Fibroblast of skin of abdomen (primary cell): ENCODE results near the gene PRR20C. TPM values are rescaled to one million over a fixed set of nuclear protein-coding genes. Genes with fewer than 3 reads are reported as not detected.
"Not testable (repeated sequence)": the region's sequence is repeated elsewhere in the genome, so short reads cannot be mapped to it uniquely, and the experiment has no call there.

Source experiments
- DNase-seq: peaks from one replicate; pipeline ENCODE4 v3.0.0-alpha.2; 2013
- polyA plus RNA-seq, 2 experiments: library from polyadenylated mRNA; unstranded; fragments of 120-200 nt; gene quantifications; one replicate each; pipeline ENCODE4 v1.2.1, GENCODE V29; 2013; ENCODE audit not compliant: insufficient read length in 2 of 2

Gene PRR20C
- not detected for polyA plus RNA-seq (2013, experiment 1 of 2; ENCODE audit: insufficient read length)
- not detected for polyA plus RNA-seq (2013, experiment 2 of 2; ENCODE audit: insufficient read length)

DNA sequence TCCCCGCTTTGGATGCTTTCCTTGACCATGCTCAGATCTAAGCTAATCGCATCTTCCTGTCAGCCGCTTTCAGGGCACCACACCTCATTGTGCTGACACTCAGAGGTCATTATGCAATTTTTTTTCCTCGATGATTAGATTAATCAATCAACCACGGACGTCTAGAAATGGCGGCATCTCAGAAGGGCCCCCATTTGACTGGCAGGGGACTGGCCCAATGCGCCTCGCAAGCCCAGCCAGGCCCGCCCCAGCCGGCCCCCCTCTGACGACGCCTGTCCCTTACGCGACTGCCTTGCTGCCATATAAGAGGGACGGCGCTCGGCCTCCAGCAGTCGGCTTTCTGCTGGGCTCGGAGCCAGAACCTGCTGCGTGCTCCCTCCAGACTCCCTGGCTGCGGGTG is at the start of gene PRR20C:
Gene PRR20C, plus strand, starts transcription at position 301 of the 400 bp plus-strand sequence. CDS start 387 bp downstream, outside the sequence.
- not testable (repeated sequence) for DNase-seq

DNA sequence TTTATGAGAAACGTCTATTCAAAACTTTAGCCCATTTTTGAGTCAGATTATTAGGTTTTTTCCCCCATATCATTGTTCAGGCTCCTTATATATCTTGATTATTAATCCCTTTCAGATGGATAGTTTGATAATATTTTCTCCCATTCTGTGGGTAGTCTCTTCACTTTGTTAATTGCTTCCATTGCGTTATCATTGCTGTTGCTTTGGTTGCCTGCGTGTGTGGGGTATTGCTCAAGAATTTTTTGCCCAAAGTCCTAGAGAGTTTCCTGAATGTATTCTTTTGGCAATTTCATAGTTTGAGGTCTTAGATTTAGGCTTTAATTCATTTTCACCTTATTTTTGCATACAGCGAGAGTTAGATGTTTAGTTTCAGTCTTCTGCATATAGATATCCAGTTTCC is 38.9 kb upstream of the PRR20C start:
- DNase-seq: no peak

DNA sequence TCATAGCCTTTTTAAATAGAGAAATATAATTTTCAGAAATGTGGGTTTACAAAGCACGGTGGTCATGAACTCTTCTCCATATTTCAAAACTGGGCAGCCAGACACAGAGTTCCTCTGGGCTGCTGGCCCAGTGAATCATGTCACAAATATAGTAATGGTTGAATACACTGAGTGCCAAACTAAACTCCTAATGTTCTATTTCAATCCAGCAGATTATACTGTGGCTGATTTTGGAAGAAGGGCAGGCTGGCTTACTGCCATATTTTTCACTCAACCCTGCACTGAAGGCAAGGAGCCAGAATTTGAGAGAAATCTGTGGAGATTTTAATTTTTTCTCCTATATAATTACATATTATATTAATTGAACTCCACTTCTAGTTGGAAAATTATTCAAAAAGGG is 30.2 kb upstream of the PRR20C start:
- no peak for DNase-seq

DNA sequence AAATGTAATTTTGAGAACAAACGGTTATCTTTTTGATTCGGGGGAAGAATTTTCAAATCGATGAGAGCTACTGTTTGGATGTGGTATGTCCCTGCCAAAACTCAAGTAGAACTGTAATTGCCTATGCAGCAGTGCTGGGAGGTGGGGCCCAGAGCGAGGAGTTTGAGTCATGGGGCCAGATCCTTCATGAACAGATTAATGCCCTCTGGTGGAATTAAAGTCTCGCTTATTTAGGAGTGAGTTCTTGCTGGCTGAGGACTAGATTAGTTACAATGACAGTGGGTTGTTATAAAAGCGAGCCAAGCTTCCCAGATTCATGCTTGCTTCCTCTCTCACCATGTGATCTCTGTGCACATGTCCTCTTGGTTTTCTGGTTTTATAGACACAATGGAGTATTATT is 25.0 kb upstream of the PRR20C start:
- DNase-seq: no peak

DNA sequence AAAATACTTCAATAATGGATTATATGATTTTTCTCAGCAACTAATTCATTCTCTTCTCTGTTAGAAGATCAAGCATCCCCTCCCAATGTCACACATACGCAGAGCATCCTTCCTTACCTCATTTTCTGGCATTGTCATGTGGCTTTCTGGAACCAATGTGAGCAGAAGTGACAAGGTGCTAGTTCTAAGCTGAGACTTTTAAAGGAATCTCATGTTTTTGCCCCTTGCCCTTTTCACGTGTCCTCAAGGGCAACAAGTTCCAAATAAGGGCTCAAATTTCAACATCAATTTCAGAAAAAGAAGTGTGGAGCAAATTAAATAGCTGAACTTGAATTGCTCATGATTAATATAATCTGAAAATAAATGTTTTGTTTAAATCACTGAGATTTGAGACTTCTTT is 17.8 kb upstream of the PRR20C start:
- DNase-seq: no peak

DNA sequence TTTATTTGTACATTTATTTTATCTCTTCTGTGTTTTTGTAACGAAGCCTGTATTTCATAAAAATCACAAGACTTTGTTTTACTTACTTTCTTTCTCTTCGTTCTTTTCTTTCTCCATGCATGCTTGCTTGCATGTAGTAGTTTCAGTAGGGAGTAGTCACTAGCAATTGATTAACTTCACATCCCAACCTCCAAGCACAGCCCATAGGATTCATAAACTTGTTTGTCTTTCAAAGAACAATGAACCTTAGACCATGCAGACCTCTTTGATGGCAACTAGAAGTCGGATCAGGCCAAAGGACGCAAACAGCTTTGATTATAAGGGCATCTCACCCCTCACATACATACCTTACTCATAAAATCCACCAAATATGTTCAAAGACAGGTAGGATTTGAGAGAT is 16.3 kb upstream of the PRR20C start:
- DNase-seq: no peak

DNA sequence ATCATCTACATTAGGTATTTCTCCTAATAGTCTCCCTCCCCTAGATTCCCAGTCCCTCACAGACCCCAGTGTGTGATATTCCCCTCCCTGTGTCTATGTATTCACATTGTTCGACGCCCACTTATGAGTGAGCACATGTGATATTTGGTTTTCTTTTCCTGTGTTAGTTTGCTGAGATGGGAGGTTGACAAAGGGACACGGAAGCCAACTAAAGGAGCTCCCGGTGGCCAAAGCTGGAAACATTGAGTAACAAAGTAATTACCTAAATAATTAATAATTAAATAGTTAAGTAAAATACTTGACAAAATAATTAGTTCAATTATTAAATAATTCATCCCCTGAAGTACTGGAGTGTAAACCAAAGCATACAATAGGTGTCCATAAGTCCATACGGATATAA is 14.9 kb upstream of the PRR20C start:
- DNase-seq: no peak

DNA sequence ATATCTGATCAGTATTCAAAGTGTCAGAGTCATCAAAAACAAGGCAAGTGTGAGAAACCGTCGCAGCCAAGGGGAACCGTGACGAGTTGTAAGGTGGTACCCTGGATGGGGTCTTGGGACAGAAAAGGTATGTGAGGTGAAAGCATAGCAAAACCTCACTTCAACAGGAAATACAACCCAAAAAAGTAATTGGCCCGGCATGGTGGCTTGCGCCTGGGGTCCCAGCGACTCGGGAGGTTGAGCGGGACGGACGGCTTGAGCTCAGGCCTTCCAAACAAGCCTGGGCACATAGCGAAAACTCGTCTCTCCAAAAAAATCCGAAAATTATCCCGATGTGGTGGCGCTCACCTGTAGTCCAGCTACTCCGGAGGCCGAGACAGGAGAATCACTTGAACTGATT is 14.1 kb upstream of the PRR20C start:
- not testable (repeated sequence) for DNase-seq

DNA sequence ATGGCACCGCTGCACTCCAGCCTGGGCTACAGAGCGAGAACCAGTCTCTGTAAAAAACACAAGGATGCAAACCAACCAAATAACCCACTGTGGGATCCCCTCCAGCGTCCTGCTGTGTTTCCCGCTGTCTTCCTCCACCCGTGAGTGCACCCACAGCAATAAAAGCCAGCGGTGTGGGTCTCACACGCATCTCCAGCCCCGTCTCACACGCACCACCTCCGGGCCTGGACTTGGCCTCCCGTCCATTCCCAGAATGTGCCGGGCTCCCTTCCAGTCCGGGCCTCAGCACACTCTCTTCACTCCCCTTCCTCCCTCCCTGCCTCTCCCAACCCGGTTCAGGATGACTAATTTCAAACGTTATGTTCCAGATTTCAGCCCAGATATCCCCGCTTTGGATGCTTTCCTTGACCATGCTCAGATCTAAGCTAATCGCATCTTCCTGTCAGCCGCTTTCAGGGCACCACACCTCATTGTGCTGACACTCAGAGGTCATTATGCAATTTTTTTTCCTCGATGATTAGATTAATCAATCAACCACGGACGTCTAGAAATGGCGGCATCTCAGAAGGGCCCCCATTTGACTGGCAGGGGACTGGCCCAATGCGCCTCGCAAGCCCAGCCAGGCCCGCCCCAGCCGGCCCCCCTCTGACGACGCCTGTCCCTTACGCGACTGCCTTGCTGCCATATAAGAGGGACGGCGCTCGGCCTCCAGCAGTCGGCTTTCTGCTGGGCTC is 13.5 kb upstream of the PRR20C start, which contains the start of gene PRR20A:
Gene PRR20A, plus strand, starts transcription at position 684 of the 734 bp plus-strand sequence. CDS start 387 bp downstream, outside the sequence.
- DNase-seq: not testable (repeated sequence)

DNA sequence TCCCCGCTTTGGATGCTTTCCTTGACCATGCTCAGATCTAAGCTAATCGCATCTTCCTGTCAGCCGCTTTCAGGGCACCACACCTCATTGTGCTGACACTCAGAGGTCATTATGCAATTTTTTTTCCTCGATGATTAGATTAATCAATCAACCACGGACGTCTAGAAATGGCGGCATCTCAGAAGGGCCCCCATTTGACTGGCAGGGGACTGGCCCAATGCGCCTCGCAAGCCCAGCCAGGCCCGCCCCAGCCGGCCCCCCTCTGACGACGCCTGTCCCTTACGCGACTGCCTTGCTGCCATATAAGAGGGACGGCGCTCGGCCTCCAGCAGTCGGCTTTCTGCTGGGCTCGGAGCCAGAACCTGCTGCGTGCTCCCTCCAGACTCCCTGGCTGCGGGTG is 6.7 kb upstream of the PRR20C start, which contains the start of gene PRR20B:
Gene PRR20B, plus strand, starts transcription at position 301 of the 400 bp plus-strand sequence. CDS start 387 bp downstream, outside the sequence.
- DNase-seq: not testable (repeated sequence)

DNA sequence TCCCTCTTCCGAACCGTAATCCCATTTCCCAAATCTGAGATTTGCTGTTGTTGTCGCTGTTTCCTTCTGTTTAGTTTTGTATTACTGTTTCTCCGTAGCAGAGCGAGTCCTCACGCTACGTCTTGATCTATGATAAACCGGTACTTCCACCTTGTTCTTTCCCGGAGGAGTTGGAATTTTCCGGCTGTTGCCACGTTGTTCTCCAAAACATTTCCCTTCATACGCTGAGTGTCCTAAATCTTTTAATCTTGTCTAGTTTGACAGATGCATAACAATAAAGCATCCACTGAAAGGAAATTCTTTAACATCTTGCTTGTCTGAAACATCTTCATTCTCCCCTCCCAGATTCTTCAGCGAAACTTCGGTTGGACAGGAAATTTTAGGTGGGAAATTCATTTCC is 5.8 kb upstream of the PRR20C start:
- not testable (repeated sequence) for DNase-seq

DNA sequence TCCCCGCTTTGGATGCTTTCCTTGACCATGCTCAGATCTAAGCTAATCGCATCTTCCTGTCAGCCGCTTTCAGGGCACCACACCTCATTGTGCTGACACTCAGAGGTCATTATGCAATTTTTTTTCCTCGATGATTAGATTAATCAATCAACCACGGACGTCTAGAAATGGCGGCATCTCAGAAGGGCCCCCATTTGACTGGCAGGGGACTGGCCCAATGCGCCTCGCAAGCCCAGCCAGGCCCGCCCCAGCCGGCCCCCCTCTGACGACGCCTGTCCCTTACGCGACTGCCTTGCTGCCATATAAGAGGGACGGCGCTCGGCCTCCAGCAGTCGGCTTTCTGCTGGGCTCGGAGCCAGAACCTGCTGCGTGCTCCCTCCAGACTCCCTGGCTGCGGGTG is 6.5 kb downstream of the PRR20C start, which contains the start of gene PRR20D:
Gene PRR20D, plus strand, starts transcription at position 301 of the 400 bp plus-strand sequence. CDS start 387 bp downstream, outside the sequence.
- DNase-seq: not testable (repeated sequence)

DNA sequence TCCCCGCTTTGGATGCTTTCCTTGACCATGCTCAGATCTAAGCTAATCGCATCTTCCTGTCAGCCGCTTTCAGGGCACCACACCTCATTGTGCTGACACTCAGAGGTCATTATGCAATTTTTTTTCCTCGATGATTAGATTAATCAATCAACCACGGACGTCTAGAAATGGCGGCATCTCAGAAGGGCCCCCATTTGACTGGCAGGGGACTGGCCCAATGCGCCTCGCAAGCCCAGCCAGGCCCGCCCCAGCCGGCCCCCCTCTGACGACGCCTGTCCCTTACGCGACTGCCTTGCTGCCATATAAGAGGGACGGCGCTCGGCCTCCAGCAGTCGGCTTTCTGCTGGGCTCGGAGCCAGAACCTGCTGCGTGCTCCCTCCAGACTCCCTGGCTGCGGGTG is 13.0 kb downstream of the PRR20C start, which contains the start of gene PRR20E:
Gene PRR20E, plus strand, starts transcription at position 301 of the 400 bp plus-strand sequence. CDS start 387 bp downstream, outside the sequence.
- DNase-seq: not testable (repeated sequence)

DNA sequence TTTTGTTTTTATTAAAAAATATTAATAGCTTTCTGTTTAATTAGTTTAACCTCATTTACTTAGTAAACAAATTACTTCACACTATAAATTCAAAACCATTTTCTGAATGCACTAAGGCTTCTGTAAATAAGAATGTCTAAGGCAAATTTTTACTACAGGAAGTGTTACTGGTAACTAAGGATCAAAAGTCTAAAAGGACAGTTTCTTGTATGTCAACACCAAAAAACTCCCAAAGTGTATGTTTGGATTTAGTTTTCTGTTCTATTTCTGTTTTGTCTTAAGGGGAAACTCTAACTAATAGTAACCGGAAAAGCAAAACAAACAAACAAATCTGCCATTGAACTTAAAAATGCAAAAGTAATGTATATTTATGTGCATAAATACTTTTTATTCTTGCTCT is 37.8 kb downstream of the PRR20C start:
- no peak for DNase-seq
